HG03432 (cell line): ENCODE data around the gene SERPINA6.
"Not testable (repeated sequence)": the region's sequence is repeated elsewhere in the genome, so short reads cannot be mapped to it uniquely, and the experiment has no call there.

Experiments used
- ATAC-seq: cut with Tn5 transposase; IDR thresholded peaks from one replicate; pipeline ENCODE4 v1.9.1; 2021; ENCODE audit warnings: mild to moderate bottlenecking, moderate library complexity; ENCODE audit not compliant: unreplicated experiment

SERPINA6 gene, protein sequence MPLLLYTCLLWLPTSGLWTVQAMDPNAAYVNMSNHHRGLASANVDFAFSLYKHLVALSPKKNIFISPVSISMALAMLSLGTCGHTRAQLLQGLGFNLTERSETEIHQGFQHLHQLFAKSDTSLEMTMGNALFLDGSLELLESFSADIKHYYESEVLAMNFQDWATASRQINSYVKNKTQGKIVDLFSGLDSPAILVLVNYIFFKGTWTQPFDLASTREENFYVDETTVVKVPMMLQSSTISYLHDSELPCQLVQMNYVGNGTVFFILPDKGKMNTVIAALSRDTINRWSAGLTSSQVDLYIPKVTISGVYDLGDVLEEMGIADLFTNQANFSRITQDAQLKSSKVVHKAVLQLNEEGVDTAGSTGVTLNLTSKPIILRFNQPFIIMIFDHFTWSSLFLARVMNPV

DNA sequence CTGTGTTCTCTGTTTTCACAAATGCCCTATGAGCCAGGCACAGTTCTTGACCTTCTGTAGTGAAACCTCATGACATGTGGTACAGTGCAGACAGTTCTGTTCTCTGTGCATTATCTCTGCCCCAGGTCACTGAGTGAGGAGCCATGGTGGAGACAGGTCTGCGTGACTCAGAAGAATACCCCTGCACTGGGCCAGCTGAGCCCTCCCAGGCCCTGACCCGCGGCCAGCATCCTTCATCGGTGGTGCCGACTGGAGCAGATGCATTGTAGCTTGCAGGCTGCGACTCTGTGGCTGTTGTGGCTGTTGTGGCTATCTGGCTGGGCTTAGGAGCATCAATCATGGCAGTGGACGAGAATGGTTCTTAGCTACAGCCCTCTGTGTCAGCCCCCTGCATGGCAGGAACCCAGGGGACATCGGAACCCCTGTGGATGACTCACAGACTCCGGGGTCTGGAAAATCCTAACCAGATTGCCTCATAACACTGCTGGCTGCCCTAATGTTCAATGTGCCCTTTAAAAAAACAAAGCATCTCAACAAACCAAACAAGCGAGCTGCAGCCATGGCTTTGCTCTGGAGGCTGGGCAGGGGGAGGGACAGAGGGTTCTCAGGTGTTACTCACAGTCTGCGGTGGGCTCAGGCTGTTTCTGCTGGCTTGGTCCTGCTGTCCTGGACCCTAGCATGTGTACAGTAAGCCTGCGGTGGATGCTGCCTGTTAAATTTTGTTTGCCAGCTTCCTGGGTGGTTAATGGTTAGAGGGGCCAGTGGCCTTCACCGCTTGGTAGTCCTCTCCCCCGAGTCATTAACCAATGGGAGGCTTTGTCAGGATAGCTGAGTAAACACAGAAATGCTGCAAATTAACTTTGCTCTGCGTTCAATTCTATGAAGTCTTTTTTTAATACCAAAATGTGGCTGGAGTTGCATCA lies at the start of gene SERPINA6:
Gene SERPINA6 (minus strand): TSS at position 689 of the 923 bp plus-strand sequence. CDS start 8,688 bp downstream, outside the sequence.
- ATAC-seq, result no peak

DNA sequence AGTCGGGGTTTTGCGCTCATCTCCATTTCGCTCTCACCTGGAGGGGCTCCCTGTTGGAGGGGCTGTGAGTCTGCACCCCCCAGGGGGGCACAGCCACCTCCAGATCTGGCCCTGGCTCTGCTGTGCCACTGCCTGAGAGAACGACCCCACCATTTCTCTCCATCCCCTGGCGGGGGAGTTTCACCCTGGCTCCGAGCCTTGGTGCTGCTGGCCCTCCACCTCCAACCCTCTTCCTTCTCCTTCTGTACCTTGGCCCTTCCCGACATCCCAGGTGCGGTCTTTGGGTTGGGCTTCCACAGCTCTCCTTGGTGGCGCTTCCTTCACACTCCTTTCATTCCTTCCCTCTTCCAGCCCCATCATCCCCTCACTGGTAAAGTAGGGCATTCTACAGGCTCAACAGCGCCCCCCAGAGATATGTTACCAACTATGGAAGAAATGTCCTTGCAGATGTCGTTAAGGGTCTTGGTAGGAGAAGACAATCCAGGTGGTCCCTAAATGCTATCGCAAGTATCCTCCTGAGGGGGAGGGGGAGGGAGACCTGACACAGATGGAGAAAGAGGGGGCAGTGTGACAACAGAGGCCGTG lies 49.0 kb upstream of the SERPINA6 start:
- ATAC-seq, result no peak

- no peak for ATAC-seq
These were observed 47.4 kb upstream of the SERPINA6 start for GRCh38 chr14:94370524-94370910.

GRCh38 chr14:94369766-94370523 lies 46.8 kb upstream of the SERPINA6 start:
- ATAC-seq, result not testable (repeated sequence)

DNA sequence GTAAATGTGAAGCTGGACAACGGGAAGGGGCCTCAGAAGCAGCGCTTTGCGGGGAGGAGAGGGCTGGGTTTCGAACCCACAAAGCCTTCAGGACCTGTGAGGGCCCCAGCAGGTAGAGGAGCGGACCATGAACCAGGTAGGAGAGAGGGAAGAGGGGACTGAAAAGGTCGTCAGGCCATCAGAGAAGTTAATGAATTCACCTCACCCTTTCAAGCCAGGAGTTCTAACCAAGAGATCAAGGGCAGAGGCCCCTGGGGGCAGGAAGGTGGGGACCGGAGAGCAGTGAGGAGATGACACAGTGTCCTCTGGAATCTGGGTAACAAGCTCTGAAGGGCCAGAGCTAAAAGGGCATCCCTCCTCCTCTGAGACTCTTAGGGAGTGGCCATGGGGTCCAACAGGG lies 45.8 kb upstream of the SERPINA6 start:
- no peak for ATAC-seq

DNA sequence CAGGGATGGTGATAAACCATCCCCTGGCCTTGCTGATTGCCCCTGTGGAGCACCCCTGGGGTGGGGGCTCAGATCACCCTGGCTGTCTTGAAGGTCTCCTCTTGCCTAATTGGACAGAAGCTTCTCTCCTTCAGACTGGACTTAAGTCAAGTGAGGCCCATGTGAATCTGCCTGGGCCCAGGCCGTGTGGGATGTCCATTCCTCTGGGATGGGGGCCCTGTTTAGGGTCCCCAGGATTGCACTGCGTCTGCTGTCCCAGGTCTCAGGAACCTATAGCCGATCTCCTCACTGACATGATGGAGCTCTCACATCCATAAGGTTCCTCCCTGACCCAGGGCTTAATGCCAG lies 45.1 kb upstream of the SERPINA6 start:
- ATAC-seq, result no peak

- no peak for ATAC-seq
These were observed 44.5 kb upstream of the SERPINA6 start for GRCh38 chr14:94367347-94368242.

- no peak for ATAC-seq
These were observed 43.2 kb upstream of the SERPINA6 start, which contains the start of gene SERPINA2 for GRCh38 chr14:94366146-94366915. SERPINA2 (minus strand) TSS chr14:94366698.

DNA sequence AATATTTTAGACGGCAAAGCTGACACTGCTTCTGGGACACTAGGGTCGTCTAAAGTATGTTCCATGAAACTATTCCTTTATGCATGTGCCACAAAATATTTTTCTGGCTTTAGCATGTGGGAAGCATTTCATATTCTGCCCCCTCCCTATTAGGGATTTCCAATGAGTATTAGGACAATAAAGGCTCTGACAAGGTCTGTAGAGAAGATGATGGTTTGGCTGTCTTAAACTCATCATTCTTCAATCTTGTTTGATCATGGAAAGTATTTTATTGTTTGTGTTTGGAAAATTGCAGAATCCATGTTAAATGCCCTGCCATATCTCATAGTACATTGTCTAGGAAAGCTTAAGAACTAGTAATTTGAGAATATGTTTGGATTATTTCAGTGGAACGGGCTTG lies 42.5 kb upstream of the SERPINA6 start:
- ATAC-seq, result no peak

DNA sequence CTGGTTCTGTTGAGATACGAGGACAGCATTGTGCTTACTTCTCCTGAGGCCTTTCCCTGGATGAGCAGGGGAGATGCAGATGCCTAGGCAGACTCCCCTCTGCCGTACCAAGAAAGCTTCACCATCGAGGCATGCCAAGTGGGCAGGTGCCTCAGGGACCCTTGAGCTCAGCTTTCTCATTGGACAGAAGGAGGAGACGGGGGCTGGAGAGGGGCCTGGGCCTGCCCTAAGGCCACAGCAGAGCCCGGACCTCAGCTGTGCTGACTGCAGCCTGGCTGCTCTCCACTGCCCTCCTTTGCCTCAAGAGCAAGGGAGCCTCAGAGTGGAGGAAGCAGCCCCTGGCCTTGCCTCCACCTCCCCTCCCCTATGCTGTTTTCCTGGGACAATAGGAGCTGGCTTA lies 41.8 kb upstream of the SERPINA6 start:
- ATAC-seq, result no peak

DNA sequence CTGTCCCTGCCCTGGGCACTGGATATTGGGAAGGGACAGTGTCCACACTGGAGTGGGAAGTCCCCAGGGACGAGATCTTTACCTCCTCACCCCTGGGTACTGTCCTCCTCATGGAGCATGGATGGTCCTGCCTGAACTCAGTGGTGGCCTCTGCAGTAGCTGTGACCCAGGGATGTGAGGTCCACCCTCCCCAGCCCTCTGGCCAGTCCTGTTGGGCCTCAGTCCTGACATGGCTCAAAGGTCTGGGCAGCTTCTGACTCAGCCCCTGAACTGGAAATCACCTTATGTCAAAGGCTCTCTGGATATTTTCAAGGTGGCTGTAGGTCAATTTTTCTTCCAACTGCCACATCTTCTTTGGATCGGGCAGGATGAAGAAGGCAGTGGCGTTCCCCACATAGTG lies 40.9 kb upstream of the SERPINA6 start:
- no peak for ATAC-seq

GRCh38 chr14:94363151-94363624 lies 40.1 kb upstream of the SERPINA6 start:
- ATAC-seq, result no peak

DNA sequence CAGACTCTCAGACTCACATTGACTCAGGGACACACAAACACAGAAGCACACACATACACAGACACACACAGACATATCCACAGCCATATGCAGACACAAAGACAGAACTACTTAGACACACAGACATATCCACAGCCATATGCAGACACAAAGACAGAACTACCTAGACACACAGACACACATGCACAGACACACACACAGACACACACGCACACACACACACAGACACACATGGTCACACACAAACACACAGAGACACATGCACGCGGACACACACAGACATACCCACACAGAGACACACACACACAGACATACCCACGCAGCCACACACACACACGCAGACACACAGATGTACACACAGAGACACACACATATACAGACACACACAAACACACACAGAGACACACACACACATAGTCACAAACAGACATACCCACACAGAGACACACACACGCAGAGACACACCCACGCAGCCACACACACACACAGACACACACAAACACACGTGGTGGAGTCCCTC lies 39.5 kb upstream of the SERPINA6 start:
- ATAC-seq, result no peak

- ATAC-seq, result no peak
These were observed 38.5 kb upstream of the SERPINA6 start for GRCh38 chr14:94361682-94362081.

DNA sequence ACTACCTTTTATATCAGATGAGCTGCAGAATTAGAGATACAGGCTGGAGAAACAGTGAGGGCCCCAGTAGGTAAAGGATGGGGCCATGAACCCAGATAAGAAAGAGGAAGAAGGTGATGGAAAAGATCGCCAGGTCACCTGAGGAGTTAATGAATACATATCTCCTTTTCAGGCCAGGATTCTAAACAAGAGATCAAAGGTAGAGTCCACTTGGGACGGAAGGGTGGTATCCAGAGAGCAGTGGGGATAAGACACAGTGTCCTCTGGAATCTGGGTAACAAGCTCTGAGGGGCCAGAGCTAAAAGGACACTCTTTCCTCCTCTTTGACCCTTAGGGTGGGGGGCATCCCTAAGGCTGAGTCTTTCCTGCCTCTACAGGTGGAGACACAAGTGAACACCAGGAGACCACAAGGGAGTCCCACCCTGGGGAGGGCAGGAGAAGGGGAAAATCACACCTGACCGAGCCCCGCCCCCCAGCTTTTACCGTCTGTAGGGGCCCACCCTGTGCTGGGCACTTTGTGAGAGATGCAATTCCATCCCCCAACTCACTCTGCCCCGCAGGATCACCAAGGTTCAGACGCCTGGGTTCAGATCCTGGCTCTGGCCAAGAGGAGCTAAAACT lies 37.9 kb upstream of the SERPINA6 start:
- ATAC-seq, result no peak

GRCh38 chr14:94357166-94357565 lies 34.0 kb upstream of the SERPINA6 start:
- no peak for ATAC-seq

DNA sequence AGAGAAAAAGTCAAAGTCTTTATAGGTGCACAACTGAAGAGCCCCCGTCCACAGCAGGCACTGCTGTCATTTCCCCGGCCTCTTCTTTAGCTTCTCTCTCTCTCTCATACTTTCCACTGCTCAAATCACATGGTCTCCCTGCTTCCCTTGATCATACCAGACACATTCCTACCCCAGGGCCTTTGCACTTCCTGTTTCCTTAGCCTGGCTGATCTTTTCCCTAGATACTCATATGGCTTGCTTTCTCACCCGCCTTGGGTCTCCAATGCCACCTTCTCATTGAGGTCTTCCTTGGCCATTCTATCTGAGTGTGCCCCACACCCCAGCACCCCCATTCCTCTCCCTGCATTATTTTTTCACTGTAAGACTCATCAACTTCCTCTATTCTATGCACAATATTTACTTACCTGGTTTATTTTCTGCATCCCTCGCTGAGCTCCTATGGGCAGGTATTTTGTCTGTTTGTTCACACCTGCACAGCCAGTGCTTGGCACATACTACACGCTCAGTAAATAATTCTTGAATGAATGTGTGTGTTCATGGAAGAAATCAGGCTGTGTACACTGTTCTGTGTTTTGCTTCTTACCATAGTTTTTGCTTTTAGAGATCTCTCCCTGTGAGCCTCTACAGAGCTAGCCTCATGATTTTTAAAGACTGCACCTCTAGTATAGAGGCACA lies 33.4 kb upstream of the SERPINA6 start:
- no peak for ATAC-seq
